ENCODE measurements around the gene FXYD2. TPM values are rescaled to one million over a fixed set of nuclear protein-coding genes. Genes with fewer than 3 reads are reported as not detected.

The FXYD2 gene
- total RNA-seq, 4 donors from 2014 or later = 1.2 TPM; not detected in 3

DNA sequence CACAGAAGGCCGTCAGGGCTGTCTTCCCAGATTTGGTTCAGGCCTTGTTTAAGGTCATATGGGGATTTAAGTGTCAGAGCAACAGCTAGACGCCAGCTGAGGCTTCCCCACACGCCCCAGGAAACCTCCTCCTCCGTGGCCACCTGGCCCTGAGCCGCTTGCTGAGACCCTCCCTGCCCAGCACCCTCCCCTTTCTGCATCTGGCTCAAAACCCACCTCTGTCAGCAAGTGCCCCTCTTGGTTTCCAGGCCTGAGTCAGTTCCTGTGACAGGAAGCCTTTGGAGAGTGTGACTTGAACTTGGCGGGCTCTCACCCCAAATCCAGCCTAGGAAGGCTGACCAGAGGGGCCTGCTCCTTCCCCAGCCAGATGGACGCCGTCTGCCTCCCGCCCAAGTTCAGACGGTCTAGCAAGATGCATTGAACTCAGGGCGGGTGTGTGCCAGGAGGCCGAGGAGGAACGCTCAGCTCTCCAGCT, 561 bp downstream of the FXYD2 start:
- 39 to 49% methylated on average over 13 of the region's 13 CpGs for WGBS, 2 donors
- intact Hi-C loops (cut with DNase I; ENCODE audit: low total_unique reads) = loop anchor here (10.0 kb wide), 1 partner anchor 221 kb away; no protein-coding TSS in a partner anchor
- no peak overlapping the region for H3K4me3 ChIP-seq (ENCODE audit: low read depth, poor library complexity, severe bottlenecking)
- TF ChIP-seq CTCF (IDR thresholded peaks at IDR 0.05) = no peak
- TF ChIP-seq POLR2A (IDR thresholded peaks at IDR 0.05) = no peak
- peak in 1 of 2 donors; percentile 88 for DNase-seq (ENCODE audit: low spot score in 2 of 2)

- intact Hi-C loops (cut with DNase I; ENCODE audit: low total_unique reads) = loop anchor here (10.0 kb wide), 1 partner anchor 221 kb away; no protein-coding TSS in a partner anchor
- TF ChIP-seq CTCF (IDR thresholded peaks at IDR 0.05) = no peak
- TF ChIP-seq POLR2A (IDR thresholded peaks at IDR 0.05) = no peak
- peak in 1 of 2 donors; percentile 81 for DNase-seq (ENCODE audit: low spot score in 2 of 2)
These were observed 1.1 kb downstream of the FXYD2 start for GRCh38 chr11:117823294-117823945.

GRCh38 chr11:117822074-117823033, 2.2 kb downstream of the FXYD2 start:
- WGBS, 2 donors = 67 to 87% methylated on average over 22 to 32 of the region's 33 CpGs
- H3K4me3 ChIP-seq (ENCODE audit: low read depth, poor library complexity, severe bottlenecking) = no peak overlapping the region
- peak in 1 of 2 donors; percentile 68 for DNase-seq (ENCODE audit: low spot score in 2 of 2)
- intact Hi-C loops (cut with DNase I; ENCODE audit: low total_unique reads) = loop anchor here (10.0 kb wide), 1 partner anchor 222 kb away; no protein-coding TSS in a partner anchor
- TF ChIP-seq POLR2A (IDR thresholded peaks at IDR 0.05) = no peak
- no peak for TF ChIP-seq CTCF (IDR thresholded peaks at IDR 0.05)

More at GRCh38 chr11:117823294-117823945, 1.1 kb downstream of the FXYD2 start:
- no peak overlapping the region for H3K4me3 ChIP-seq (ENCODE audit: low read depth, poor library complexity, severe bottlenecking)
- WGBS, 2 donors = 63 to 75% methylated on average over 18 of the region's 18 CpGs

DNA sequence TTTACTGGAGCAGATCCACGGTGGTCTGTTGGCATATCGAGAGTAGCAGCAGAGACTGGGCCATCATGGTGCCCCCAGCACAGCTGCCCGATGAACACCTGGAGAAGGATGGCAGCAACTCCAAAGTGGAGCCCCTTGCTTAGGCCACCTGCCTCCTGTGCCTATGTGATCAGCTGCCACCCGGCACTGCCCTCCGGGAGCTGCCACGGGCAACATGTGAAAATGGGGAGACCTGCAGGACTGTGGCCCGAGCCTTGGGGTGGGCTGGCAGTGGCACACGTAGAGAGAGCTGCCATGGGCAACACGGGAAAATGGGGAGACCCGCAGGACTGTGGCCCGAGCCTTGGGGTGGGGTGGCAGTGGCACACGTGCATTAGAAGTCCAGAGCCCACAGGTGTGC, 3.1 kb downstream of the FXYD2 start:
- DNase-seq (ENCODE audit: low spot score in 2 of 2) = no peak
- H3K4me3 ChIP-seq (ENCODE audit: low read depth, poor library complexity, severe bottlenecking) = no peak overlapping the region
- no peak for TF ChIP-seq POLR2A (IDR thresholded peaks at IDR 0.05)
- TF ChIP-seq CTCF (IDR thresholded peaks at IDR 0.05) = no peak
- 79 to 84% methylated on average over 12 of the region's 12 CpGs for WGBS, 2 donors
- intact Hi-C loops (cut with DNase I; ENCODE audit: low total_unique reads) = loop anchor here (10.0 kb wide), 1 partner anchor 223 kb away; no protein-coding TSS in a partner anchor

DNA sequence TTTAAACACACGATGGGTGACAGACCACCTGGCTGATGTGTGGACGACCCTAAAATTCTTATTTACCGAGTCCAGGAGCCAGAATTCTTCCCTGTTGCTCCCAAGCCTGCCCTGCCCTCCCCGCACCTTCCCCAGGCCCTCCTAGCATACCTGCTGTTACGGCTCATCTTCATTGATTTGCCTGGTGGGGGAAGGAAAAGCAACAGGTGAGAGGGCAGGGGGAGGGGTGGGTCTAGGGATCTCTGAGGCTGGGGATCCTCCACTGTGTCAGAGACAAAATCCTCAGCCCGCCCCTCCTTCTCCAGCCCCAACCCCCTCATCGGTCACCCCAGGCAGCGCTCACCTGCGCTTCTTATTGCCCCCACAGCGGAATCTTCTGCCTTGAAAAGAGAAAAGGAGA, 4.0 kb downstream of the FXYD2 start:
- no peak for DNase-seq (ENCODE audit: low spot score in 2 of 2)
- 86 to 91% methylated on average over 10 of the region's 10 CpGs for WGBS, 2 donors
- intact Hi-C loops (cut with DNase I; ENCODE audit: low total_unique reads) = loop anchor here (10.0 kb wide), 1 partner anchor 224 kb away; no protein-coding TSS in a partner anchor
- no peak overlapping the region for H3K4me3 ChIP-seq (ENCODE audit: low read depth, poor library complexity, severe bottlenecking)
- TF ChIP-seq POLR2A (IDR thresholded peaks at IDR 0.05) = no peak
- no peak for TF ChIP-seq CTCF (IDR thresholded peaks at IDR 0.05)

All from lower leg skin (tissue), 4 donors.